Keratinocyte (primary cell): Measurements from ENCODE around the gene NT5DC1. TPM values are rescaled to one million over a fixed set of nuclear protein-coding genes. Genes with fewer than 3 reads are reported as not detected.

Source experiments
- DNase-seq: peaks from one replicate; pipeline ENCODE4 v3.0.0-alpha.2; 2011; ENCODE audit warnings: low read depth, missing footprints, low spot score
- FAIRE-seq: peaks from 2 replicates; lab custom pipeline; 2011; peaks lifted over from hg19 to GRCh38; lab: Jason Lieb, UNC
- H2AFZ ChIP-seq: 2 replicates; pipeline ENCODE4 v1.6.0; 2012; ENCODE audit warnings: low read length, control low read depth, inconsistent platforms; ENCODE audit not compliant: control insufficient read depth
- H3K27ac ChIP-seq: 2 replicates; pipeline ENCODE4 v1.5.1; 2011; ENCODE audit warnings: low read length; ENCODE audit not compliant: control insufficient read depth, insufficient read depth
- H3K27me3 ChIP-seq: 3 replicates; pipeline ENCODE4 v1.6.0; 2011; ENCODE audit warnings: low read length; ENCODE audit not compliant: control insufficient read depth, insufficient read depth; ENCODE audit errors: extremely low read depth
- H3K36me3 ChIP-seq, 2 experiments: 2 replicates in 1 of 2; 3 replicates in 1 of 2; pipeline ENCODE4 v1.5.1; 2011; ENCODE audit warnings: low read length in 2 of 2, mild to moderate bottlenecking in 1 of 2; ENCODE audit not compliant: control insufficient read depth in 2 of 2, insufficient read depth in 2 of 2; ENCODE audit errors: extremely low read depth in 1 of 2
- H3K4me1 ChIP-seq: 3 replicates; pipeline ENCODE4 v1.5.1; 2011; ENCODE audit warnings: low read length; ENCODE audit not compliant: control insufficient read depth, insufficient read depth; ENCODE audit errors: extremely low read depth
- H3K4me2 ChIP-seq: 3 replicates; pipeline ENCODE4 v1.6.0; 2011; ENCODE audit warnings: low read depth, low read length; ENCODE audit not compliant: control insufficient read depth, insufficient read depth; ENCODE audit errors: extremely low read depth
- H3K4me3 ChIP-seq, 3 experiments: fragments of 200-600 bp in 1 of 3; sonication (generic) in 1 of 3; 2 replicates in 2 of 3; 3 replicates in 1 of 3; pipeline ENCODE4 v1.5.1; 2011 to 2016; ENCODE audit warnings: low read length in 3 of 3, mild to moderate bottlenecking in 3 of 3, control low read depth in 2 of 3, inconsistent platforms in 1 of 3, low read depth in 1 of 3, mixed read lengths in 1 of 3, mixed run types in 1 of 3, moderate library complexity in 1 of 3; ENCODE audit not compliant: control insufficient read depth in 2 of 3, insufficient read depth in 2 of 3; ENCODE audit errors: extremely low read depth in 1 of 3
- H3K79me2 ChIP-seq: 2 replicates; pipeline ENCODE4 v1.6.0; 2012; ENCODE audit warnings: low read length; ENCODE audit not compliant: control insufficient read depth, insufficient read depth
- H3K9ac ChIP-seq: 3 replicates; pipeline ENCODE4 v1.6.0; 2011; ENCODE audit warnings: low read length; ENCODE audit not compliant: control insufficient read depth, insufficient read depth; ENCODE audit errors: extremely low read depth
- H3K9me1 ChIP-seq: 3 replicates; pipeline ENCODE4 v1.6.0; 2011; ENCODE audit warnings: low read length; ENCODE audit not compliant: control insufficient read depth, insufficient read depth; ENCODE audit errors: extremely low read depth
- H3K9me3 ChIP-seq: 2 replicates; pipeline ENCODE4 v1.5.1; 2012; ENCODE audit warnings: low read depth, low read length; ENCODE audit not compliant: control insufficient read depth
- H4K20me1 ChIP-seq: 3 replicates; pipeline ENCODE4 v1.6.0; 2011; ENCODE audit warnings: low read length; ENCODE audit not compliant: control insufficient read depth, insufficient read depth; ENCODE audit errors: extremely low read depth
- CTCF ChIP-seq, 3 experiments: IDR thresholded peaks in 1 of 3; conservative IDR thresholded peaks in 1 of 3; optimal IDR thresholded peaks in 1 of 3; 2 replicates in 2 of 3; 3 replicates in 1 of 3; pipeline versions ENCODE3 to v1.5.1; 2011; ENCODE audit warnings: low read length in 3 of 3, mild to moderate bottlenecking in 3 of 3, moderate library complexity in 2 of 3, control low read depth in 1 of 3, inconsistent platforms in 1 of 3; ENCODE audit not compliant: insufficient read depth in 2 of 3; ENCODE audit errors: extremely low read depth in 1 of 3
- EZH2 ChIP-seq: IDR thresholded peaks from one replicate; pipeline ENCODE4 v1.6.1; 2012; ENCODE audit warnings: inconsistent platforms, mild to moderate bottlenecking, low read length, moderate library complexity
- dilution Hi-C: fragments of 300-500 bp; cut with MboI; formaldehyde crosslinking; loops from one replicate; pipeline ENCODE4 v1.7.0; 2020; ENCODE audit warnings: low sequenced_read_pairs; ENCODE audit not compliant: extremely low pct_ligation_motif_present
- polyA plus RNA-seq, 5 experiments: library from polyadenylated mRNA; depleted of rRNA in 3 of 5; stranded (reverse) in 3 of 5; stranded (forward) in 1 of 5; unstranded in 1 of 5; fragments of >200 nt; gene quantifications; 1 replicate in 1 of 5; 2 replicates in 3 of 5; 3 replicates in 1 of 5; pipeline versions ENCODE4 v1.2.1 to v1.2.3, GENCODE V29; 2011 to 2012; ENCODE audit warnings: missing spikeins in 2 of 5, low read depth in 1 of 5, low replicate concordance in 1 of 5

NT5DC1 gene
- polyA plus RNA-seq, 1 donor (not counting 4 experiments of a cell fraction or from before 2014, with no cell fraction given), result 31.2 TPM

- Histone ChIP-seq H3K27ac (no peak overlapping the region), H3K4me1 (peaks cover 3% of the 10 kb centered on the region), H3K27me3 (no peaks in the 10 kb centered on the region), H3K79me2 (peaks cover 2% of the 10 kb centered on the region), H3K4me3 (no peak overlapping the region), H3K4me2 (no peak overlapping the region), H2AFZ (no peak overlapping the region), H3K9ac (no peak overlapping the region), H4K20me1 (no peaks in the 10 kb centered on the region), H3K36me3 (peaks cover 6 to 9% of the 10 kb centered on the region in 2 experiments), H3K9me3 (no peaks in the 10 kb centered on the region), H3K9me1 (no peaks in the 10 kb centered on the region)
- no peak for DNase-seq
- TF ChIP-seq EZH2 (no peak), CTCF (optimal IDR thresholded peaks at IDR 0.05 in 1 of 3, IDR thresholded peaks at IDR 0.05 in 1 of 3, conservative IDR thresholded peaks at IDR 0.05 in 1 of 3; ENCODE audit: extremely low read depth in 1 of 3, insufficient read depth in 2 of 3, low read length in 3 of 3) (no peak)
- dilution Hi-C loops, result no loop called here
- no peak for FAIRE-seq
Measured at GRCh38 chr6:116108836-116109235, 8.2 kb downstream of the NT5DC1 start.

- Histone ChIP-seq H3K9me1 (no peaks in the 10 kb centered on the region), H3K9ac (no peak overlapping the region), H3K79me2 (no peaks in the 10 kb centered on the region), H3K27me3 (no peaks in the 10 kb centered on the region), H3K9me3 (no peaks in the 10 kb centered on the region), H3K27ac (no peak overlapping the region), H2AFZ (no peak overlapping the region), H3K36me3 (peaks cover 7 to 11% of the 10 kb centered on the region in 2 experiments), H3K4me3 (no peak overlapping the region), H3K4me2 (no peak overlapping the region), H3K4me1 (no peaks in the 10 kb centered on the region), H4K20me1 (no peaks in the 10 kb centered on the region)
- FAIRE-seq (peak; percentile 71), DNase-seq (no peak)
- TF ChIP-seq CTCF (optimal IDR thresholded peaks at IDR 0.05 in 1 of 3, IDR thresholded peaks at IDR 0.05 in 1 of 3, conservative IDR thresholded peaks at IDR 0.05 in 1 of 3; ENCODE audit: extremely low read depth in 1 of 3, insufficient read depth in 2 of 3, low read length in 3 of 3) (peak; percentile 80 to 84 (median 81)), EZH2 (no peak)
- dilution Hi-C loops, result no loop called here
Measured at GRCh38 chr6:116111552-116112528, 11.2 kb downstream of the NT5DC1 start.
